Right forelimb (tissue), 1 donor: ENCODE data around the gene PSD.

Source experiments
- DNase-seq: peaks from one replicate; pipeline ENCODE4 v3.0.0-alpha.2; 2018

PSD gene

GRCh38 chr10:102438374-102438773 lies 19.8 kb upstream of the PSD start:
- no peak for DNase-seq

GRCh38 chr10:102437515-102437914 lies 18.9 kb upstream of the PSD start:
- no peak for DNase-seq

GRCh38 chr10:102436312-102436711 lies 17.7 kb upstream of the PSD start:
- DNase-seq: no peak

- DNase-seq: no peak
Observed at GRCh38 chr10:102435529-102436233, 17.1 kb upstream of the PSD start.

GRCh38 chr10:102435133-102435497 lies 16.5 kb upstream of the PSD start:
- DNase-seq: no peak

GRCh38 chr10:102434394-102435132 lies 16.0 kb upstream of the PSD start:
- no peak for DNase-seq

GRCh38 chr10:102433619-102434046 lies 15.0 kb upstream of the PSD start:
- no peak for DNase-seq

GRCh38 chr10:102432162-102432950 lies 13.8 kb upstream of the PSD start, which contains the start of gene CUEDC2:
Gene CUEDC2 (minus strand): TSS chr10:102432574. CDS start chr10:102425188, 7,386 bp downstream.
- peak; percentile 99 for DNase-seq

- DNase-seq: no peak
Observed at GRCh38 chr10:102431452-102432124, 13.0 kb upstream of the PSD start.

GRCh38 chr10:102429468-102429867 lies 10.9 kb upstream of the PSD start:
- DNase-seq: no peak

GRCh38 chr10:102426803-102427287 lies 8.3 kb upstream of the PSD start:
- DNase-seq: no peak

GRCh38 chr10:102425444-102425843 lies 6.9 kb upstream of the PSD start:
- no peak for DNase-seq

GRCh38 chr10:102424916-102425315 lies 6.3 kb upstream of the PSD start:
- DNase-seq: no peak

GRCh38 chr10:102424145-102424544 lies 5.6 kb upstream of the PSD start:
- no peak for DNase-seq

GRCh38 chr10:102423372-102423968 lies 4.9 kb upstream of the PSD start:
- DNase-seq: no peak

GRCh38 chr10:102422545-102423129 lies 4.1 kb upstream of the PSD start:
- DNase-seq: peak; percentile 78

GRCh38 chr10:102421757-102422512 lies 3.4 kb upstream of the PSD start:
- DNase-seq: peak; percentile 38

- no peak for DNase-seq
Observed at GRCh38 chr10:102421507-102421756, 2.8 kb upstream of the PSD start.

GRCh38 chr10:102420714-102421506 lies 2.3 kb upstream of the PSD start, which contains the start of gene FBXL15:
Gene FBXL15 (plus strand): TSS chr10:102420836. CDS start chr10:102421130, 294 bp downstream.
- DNase-seq: peak; percentile 97

GRCh38 chr10:102420181-102420713 lies 1.7 kb upstream of the PSD start:
- no peak for DNase-seq
